Karpas-422 (cell line): ENCODE results near the gene PHETA1. TPM values are rescaled to one million over a fixed set of nuclear protein-coding genes. Genes with fewer than 3 reads are reported as not detected.

Source experiments
- DNase-seq: peaks from one replicate; pipeline ENCODE4 v3.0.0-alpha.2; 2015
- H2AFZ ChIP-seq: fragments of 200-600 bp; sonication (generic); 2 replicates; pipeline ENCODE4 v1.6.1; 2014; ENCODE audit warnings: antibody characterized with exemption, low read length, mixed read lengths
- H3K27ac ChIP-seq: fragments of 200-600 bp; sonication (generic); 2 replicates; pipeline ENCODE4 v1.5.1; 2014; ENCODE audit warnings: mild to moderate bottlenecking, low read length, moderate library complexity
- H3K27me3 ChIP-seq: fragments of 200-600 bp; sonication (generic); 2 replicates; pipeline ENCODE4 v1.6.1; 2014; ENCODE audit warnings: low read length, mixed read lengths
- H3K36me3 ChIP-seq: fragments of 200-600 bp; sonication (generic); 2 replicates; pipeline ENCODE4 v1.6.1; 2014; ENCODE audit warnings: low read length, mixed read lengths; ENCODE audit not compliant: insufficient read depth
- H3K4me1 ChIP-seq: fragments of 200-600 bp; sonication (generic); 2 replicates; pipeline ENCODE4 v1.6.1; 2014; ENCODE audit warnings: mild to moderate bottlenecking, low read length, mixed read lengths
- H3K4me2 ChIP-seq: fragments of 200-600 bp; sonication (generic); 2 replicates; pipeline ENCODE4 v1.6.1; 2014; ENCODE audit warnings: low read length, low read depth, mild to moderate bottlenecking; ENCODE audit not compliant: poor library complexity, severe bottlenecking
- H3K4me3 ChIP-seq: fragments of 200-600 bp; sonication (generic); 2 replicates; pipeline ENCODE4 v1.5.1; 2014; ENCODE audit warnings: mild to moderate bottlenecking, antibody characterized with exemption, low read length, mixed read lengths
- H3K79me2 ChIP-seq: fragments of 200-600 bp; sonication (generic); 2 replicates; pipeline ENCODE4 v1.6.1; 2014; ENCODE audit warnings: mild to moderate bottlenecking, low read length, mixed read lengths
- H3K9ac ChIP-seq: fragments of 200-600 bp; sonication (generic); 2 replicates; pipeline ENCODE4 v1.6.0; 2014; ENCODE audit warnings: low read length
- H3K9me2 ChIP-seq: fragments of 200-600 bp; sonication (generic), shearing (Covaris generic); replicated peaks from 2 replicates; pipeline ENCODE4 v1.6.0; 2014; ENCODE audit warnings: mild to moderate bottlenecking, low read length, moderate library complexity; ENCODE audit not compliant: insufficient read depth
- H3K9me3 ChIP-seq: fragments of 300-700, 200-600 bp; sonication (generic); 2 replicates; pipeline ENCODE4 v1.6.1; 2014; ENCODE audit warnings: low read length, mixed read lengths
- H4K20me1 ChIP-seq: fragments of 200-600 bp; sonication (generic); 2 replicates; pipeline ENCODE4 v1.6.1; 2014; ENCODE audit warnings: mild to moderate bottlenecking, antibody characterized with exemption, low read length, low read depth; ENCODE audit not compliant: insufficient read depth
- small RNA-seq: library from RNA; depleted of rRNA; stranded (forward); fragments of <200 nt; gene quantifications from one replicate; pipeline ENCODE3, GENCODE V24; 2014
- total RNA-seq: library from RNA; depleted of rRNA; stranded (reverse); fragments of >200 nt; shearing (Covaris generic); gene quantifications from 2 replicates; pipeline ENCODE4 v1.2.3, GENCODE V29; 2014; ENCODE audit warnings: low replicate concordance; rRNA removed

PHETA1 gene
- total RNA-seq, 1 experiment from 2014 or later: 0.11 TPM

GRCh38 chr12:111311011-111311410 lies 57.9 kb downstream of the PHETA1 start:
- no peak overlapping the region for H3K9ac ChIP-seq
- H4K20me1 ChIP-seq: no peaks in the 10 kb centered on the region
- H2AFZ ChIP-seq: no peak overlapping the region
- no peaks in the 10 kb centered on the region for H3K27me3 ChIP-seq
- H3K79me2 ChIP-seq: no peaks in the 10 kb centered on the region
- H3K4me2 ChIP-seq: no peak overlapping the region
- peaks cover under 1% of the 10 kb centered on the region; the same call in 1 of the 2 replicates for H3K9me3 ChIP-seq
- DNase-seq: no peak
- H3K9me2 ChIP-seq: no peaks in the 10 kb centered on the region
- no peaks in the 10 kb centered on the region for H3K4me1 ChIP-seq
- H3K4me3 ChIP-seq: no peak overlapping the region
- no peaks in the 10 kb centered on the region for H3K36me3 ChIP-seq
- H3K27ac ChIP-seq: no peak overlapping the region

Small RNA genes within 50 kb of the gene (small RNA-seq; reads per million reads assigned to genes)
- not detected for gene RNA5SP373

Other genes with a start within 250 kb of the PHETA1 start
- 16.7 and 20.8 TPM in 2 replicates for gene SH2B3, start 36.8 kb upstream of the PHETA1 start, total RNA-seq
- gene ATXN2, start 230.2 kb upstream of the PHETA1 start, total RNA-seq: 33.3 and 50.6 TPM in 2 replicates